HG02588 (cell line): ENCODE measurements around the gene PDRG1.

Source experiments
- ATAC-seq: cut with Tn5 transposase; IDR thresholded peaks from one replicate; pipeline ENCODE4 v1.9.1; 2021; ENCODE audit warnings: mild to moderate bottlenecking, moderate library complexity; ENCODE audit not compliant: unreplicated experiment

Gene PDRG1

DNA sequence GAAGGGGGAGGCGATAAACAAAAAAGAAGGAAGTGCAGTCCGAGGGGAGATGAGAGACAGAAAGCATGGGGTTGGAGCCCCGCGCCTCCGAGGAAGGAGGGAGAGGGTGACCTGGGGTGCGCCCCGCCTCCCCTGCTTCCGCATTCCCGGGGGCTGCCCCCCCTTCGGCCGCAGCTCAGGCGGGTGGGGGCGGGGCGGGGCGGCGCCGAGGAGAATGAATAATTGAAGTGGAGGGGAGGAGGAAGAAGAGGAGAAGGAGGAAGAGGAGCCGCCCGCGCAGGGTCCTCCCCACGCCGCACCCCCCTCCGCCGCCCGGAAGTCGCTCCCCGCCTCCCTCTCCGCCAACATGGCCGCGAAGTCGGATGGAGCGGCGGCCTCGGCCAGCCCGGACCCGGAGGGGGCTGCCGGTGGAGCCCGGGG is 16.0 kb upstream of the PDRG1 start, which contains the start of gene XKR7:
Gene XKR7, plus strand, starts transcription at position 322 of the 420 bp plus-strand sequence. Its CDS starts 25 bp downstream, at position 347.
- no peak for ATAC-seq

DNA sequence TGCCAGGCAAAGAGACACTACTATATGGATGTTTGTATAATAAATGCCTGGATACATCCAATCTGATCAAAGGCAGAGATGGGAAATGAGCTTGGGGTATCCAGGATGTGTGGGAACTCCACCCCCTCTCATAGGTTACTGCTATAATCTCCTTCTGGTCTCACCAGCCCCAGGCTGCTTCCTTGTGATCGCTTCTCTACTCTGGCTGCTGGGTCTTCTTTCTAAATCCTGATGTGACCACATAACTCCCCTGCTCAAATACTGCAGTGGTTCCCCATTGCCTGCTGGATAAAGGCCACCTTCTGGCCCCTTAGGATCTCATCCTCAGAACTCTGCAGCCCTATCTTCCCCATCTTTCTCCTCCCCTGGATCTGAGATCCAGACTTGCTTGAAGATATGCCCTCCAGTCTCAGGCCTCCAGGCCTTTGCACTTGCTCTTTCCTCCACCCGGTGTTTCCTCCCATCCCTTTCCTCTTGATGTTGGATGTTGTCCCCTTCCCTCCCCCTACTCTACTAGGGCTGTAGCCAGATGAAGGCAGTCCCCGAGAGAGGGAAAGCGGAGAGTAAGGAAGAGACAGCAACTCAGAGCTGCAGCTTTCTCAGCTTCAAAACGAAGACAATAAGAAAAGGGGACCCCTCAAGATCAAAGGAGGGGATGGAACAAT is 15.3 kb upstream of the PDRG1 start:
- no peak for ATAC-seq

DNA sequence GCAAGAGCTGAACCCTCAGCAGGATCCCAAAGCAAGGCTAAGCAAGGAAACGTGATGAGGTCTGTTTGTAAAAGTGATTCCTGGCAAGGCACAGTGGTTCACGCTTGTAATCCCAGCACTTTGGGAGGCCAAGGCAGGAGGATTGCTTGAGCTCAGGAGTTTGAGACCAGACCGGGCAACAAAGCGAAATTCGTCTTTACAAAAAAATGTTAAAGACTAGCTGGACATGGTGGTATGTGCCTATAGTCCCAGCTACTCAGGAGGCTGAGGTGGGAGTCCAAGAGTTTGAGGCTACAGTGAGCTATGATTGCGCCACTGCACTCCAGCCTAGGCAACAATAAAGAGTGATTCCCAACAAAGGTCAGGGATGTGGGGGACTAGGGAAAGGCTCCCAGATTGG is 12.0 kb upstream of the PDRG1 start:
- no peak for ATAC-seq

DNA sequence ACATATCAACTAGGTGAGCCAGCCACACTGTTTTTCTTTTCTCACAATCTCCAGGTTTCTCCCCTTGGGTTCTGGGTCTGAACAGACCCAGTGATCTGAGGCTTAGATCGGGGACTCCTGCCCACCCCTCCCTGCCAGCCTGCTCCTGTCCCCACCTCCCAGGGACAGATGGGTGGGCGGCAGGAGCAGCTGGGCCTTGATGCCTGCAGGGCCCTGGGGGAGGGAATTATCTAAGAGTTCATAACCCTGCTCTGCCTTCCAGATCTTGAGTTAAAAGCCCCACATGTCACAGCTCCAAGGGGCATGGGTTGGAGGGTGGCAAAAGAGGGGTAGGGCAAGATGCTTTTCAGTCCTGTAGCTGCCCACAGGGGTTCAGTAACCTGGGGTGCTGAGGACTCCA is 10.9 kb upstream of the PDRG1 start:
- no peak for ATAC-seq

DNA sequence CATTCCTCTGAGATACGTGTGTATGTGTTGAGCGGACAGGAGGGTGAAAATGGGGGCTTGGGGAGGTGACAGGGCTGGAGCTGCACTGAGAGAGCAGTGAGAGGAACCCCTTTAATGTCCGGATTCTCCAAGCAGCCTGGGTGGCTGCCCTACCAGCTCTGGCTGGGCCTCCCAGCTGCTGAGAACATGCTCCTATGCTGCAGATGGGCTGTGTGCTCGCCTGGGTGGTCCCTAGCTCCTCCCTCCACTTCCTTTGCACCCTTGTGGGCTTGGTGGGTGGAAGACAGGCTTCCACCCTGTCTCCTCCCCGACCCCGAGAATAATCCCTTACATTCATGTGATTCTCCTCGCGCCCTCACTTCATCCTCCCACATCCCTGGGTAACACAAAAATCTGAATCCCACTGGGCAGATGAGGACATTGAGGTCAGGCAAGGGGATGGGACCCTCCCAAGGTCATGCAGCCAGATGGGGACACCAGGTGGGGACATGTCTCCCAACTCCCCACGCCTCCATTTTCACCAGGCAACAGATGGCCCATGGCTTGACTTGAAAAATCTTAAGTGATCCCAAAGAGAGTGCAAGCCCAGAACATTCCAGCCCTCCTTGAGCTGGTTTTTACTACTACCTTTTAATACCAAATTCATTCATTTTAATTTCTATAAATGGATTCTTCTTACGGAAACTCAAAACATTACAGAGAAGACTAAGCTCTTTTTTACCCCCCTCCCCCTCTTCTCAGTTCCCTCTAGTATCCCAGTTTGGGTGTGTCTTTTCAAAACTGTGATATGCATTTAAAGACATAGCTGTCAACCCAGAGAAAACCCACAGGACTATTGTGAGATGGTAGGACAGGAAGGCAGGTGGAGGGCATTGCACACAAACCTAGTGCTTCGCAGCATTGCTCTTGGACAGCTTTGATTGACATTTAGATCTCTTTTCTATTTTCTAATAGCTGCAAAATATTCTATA is 5.0 kb upstream of the PDRG1 start:
- no peak for ATAC-seq

DNA sequence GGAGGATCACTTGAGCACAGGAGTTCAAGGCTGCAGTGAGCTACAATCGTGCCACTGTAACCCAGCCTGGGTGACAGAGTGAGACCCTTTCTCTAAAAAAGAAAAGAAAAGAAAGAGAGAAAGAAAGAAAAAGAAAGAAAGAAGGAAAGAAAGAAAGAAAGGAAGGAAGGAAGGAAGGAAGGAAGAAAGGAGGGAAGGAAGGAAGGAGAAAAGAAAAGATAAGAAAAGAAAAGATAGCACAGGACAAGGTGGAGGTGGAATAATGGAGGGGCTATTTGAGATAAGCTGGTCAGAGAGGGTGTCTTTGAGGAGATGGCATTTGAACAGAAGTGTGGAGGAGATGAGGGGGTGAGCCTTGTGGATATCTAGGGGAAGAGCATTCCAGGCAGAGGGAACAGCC is 2.7 kb upstream of the PDRG1 start:
- no peak for ATAC-seq

DNA sequence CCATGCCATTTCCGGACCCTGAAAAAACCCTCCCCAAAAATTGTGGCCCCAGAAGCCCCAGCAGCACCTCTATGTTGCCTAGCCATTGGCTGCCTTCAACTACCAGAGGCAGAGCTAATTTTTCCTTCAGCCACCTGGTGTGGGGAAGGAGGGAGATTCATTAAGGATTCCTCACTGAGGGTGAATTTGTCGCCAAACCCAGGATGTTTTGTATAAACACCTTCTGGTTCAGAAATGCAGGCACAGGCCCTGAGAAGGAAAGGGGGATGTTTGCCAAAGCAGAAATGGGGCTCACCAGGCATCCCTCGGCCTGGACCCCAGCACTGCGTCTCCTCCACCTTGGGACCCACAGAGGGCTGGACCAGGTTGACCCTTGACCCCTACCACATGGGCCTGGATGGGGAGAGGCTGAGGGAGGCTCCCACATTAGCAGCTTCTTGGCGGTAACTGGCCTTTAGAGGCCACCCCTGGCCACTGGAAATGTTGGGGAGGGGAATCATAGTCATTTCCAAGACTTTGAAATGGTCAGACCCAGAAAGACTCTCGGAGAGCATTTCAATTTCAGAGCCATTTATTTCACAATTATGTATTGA is 1.8 kb upstream of the PDRG1 start:
- ATAC-seq = no peak

DNA sequence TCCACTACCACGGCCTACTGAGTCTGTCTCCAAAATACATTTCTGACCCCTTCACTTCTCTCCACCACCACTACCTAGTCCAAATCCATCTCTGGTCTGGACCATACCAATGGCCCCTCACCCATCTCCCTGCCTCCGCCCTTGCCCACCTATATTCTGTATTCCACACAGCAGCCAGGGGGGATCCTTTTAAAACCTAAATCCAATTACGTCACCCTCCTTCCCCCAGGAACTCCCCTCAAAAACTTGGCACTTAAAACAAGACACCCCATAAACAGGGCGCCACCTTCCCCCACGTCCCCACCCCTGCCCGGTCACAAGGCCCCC is 680 bp downstream of the PDRG1 start:
- ATAC-seq = no peak

DNA sequence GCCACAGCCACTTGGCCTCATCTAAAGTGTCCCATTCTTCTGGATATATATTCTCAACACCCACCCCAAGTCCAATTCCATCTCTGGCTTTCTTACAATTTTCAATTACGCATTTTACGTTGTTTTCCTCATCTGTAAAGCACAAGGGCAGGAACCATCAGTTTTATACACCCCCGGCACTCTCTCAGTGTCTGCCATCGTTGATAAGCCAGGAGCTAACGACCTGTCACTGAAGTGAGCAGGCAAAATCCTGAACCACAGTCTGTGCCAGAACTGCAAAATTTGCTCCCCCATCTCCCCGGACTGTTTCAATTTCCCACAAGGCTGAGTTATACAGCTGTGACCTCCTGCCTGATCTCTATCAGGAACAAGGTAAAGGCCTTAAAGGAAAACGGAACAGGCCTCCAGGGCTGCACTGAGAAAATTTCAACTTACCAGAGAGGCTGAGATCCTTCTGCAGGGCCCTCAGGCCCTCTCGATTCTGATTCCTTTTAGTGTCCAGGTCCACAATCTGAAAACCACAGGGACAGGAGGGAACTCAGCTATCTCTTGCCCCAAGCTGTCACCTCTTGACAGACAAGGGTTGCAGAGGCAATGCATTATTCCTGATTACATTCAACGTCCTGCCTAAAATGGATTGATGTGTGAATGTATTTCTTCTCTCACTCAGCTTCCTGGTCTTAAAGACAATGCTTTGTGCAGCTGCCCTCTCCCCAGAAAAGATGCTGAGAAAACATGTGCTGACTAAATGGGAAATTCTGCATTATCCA is 1.8 kb downstream of the PDRG1 start:
- ATAC-seq = no peak

DNA sequence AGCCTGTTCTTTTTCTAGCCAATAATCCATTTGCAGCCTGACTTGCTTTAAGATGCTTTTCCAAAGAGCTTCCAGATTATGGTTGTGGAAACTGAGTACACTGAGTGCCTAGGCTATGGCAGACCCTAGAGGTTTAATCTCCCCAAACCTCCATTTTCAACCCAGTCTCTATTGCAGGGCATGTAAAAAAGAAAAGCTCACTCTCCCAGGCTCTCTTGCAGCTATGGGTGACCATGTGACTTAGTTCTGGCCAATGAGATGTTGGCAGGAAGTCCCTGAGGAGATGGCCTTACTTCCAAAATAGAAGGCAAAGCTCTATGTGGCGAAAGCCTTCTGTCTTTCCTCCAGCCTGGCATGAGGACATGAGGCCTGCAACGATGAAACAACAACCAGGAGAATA is 3.8 kb downstream of the PDRG1 start:
- ATAC-seq = no peak

DNA sequence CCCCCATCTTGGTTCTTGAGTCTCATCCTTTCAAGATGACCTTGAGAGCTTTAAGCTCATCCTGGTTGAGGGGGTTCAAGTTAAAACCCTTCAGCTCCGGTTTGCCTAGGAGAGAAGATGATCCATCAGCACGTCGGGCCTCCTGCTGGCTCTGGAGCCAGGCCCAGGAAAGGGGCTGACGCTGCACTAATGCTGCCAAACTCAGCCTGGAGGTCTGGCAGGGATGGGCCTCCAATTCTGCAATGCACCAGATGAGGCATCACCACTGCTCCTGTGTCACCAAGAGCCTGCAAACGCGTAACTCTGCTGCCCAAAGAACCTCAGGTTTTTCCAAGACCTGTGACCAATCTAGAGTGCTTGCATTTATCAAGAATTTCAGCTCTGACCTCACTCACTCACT is 6.1 kb downstream of the PDRG1 start:
- no peak for ATAC-seq

DNA sequence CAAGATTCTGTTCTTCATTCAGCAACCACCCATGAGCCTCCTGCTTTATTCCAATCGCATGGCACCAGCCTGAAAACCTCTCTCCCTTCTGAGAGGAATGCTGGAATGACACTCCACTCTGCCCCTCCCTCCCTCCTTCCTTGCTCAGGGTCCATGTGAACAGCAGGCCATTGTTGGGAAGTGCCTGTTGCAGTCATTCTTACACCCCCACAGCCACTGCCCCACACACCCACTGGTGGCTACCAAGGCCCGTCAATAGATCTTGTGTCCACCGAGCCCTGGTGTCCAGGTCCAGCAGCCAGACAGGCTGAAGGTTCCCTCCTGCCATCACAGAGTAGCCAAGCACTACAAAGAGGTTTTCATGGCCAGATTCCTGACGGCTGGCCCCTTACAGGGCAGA is 6.5 kb downstream of the PDRG1 start:
- no peak for ATAC-seq

DNA sequence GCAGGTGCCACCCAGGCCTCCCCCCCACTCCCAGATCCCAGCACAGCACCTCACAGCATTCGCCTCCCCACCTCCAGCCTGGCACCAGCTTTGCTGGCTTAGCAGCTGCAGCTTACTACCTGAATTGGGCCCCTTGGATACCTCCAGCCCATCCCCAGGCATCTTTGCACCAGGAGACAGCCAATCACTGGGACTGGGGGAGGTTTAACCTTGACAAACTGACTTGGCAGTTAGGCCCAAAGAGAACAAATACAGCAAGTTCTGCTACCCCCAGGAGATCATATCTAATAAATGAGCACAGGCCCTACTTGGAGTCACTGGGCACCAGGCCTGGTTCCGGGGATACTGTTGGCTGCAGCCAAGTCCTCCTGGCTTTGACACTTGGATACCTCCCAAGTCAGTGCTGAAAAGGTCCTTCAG is 8.8 kb downstream of the PDRG1 start:
- ATAC-seq = no peak

DNA sequence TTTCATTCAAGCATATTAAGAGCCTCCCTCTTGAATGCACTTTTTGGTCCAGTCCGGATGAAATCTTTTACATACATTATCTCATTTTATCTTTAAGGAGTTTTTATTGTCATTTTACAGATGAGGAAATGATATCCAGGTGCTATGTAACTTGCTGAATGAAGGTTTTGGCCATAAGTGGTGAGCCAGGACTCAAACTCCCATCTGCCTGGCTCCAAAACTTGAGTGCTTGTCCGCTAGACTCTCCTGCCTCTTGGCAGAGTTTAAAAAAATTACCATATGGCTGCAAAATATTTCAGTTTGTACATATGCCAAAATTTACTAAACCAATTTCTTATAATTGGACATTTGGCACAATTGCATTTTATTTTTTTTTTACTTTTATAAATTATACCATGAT is 12.2 kb downstream of the PDRG1 start:
- no peak for ATAC-seq

DNA sequence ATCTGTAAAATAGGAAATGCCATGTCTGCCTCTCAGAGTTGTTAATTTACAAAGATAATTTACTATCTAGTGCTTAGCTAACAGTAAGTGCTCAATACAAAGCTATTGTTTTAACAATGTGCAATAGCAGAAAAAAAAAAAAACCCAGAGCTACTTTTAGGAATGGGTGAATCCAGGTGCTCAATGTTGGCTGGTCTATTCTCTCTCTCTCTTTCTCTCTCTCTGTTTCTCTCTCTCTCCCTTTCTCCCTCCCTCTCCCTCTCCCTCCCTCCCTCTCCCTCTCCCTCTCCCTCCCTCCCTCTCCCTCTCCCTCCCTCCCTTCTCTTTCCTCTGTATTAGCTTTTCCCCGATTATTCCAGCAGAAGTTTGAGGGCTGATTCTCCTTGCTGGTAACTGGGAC is 14.0 kb downstream of the PDRG1 start:
- no peak for ATAC-seq

DNA sequence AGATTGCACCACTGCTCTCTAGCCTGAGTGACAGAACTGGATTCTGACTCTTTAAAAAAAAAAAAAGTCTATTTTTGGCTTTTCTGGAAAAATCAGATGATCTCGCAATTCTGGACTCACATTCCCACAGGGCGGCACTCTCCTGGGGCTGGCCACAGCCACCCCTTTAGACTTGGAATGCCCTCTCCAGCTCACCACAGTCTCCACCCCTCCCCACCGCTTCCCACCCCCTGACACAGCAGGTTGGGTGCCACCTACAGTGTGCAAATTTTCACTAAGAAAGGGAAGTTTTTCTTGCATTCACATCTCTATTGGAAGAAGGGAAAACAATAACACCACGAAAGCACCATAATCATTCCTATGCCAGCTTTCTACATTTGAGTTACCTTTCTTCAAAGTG is 15.4 kb downstream of the PDRG1 start:
- no peak for ATAC-seq

DNA sequence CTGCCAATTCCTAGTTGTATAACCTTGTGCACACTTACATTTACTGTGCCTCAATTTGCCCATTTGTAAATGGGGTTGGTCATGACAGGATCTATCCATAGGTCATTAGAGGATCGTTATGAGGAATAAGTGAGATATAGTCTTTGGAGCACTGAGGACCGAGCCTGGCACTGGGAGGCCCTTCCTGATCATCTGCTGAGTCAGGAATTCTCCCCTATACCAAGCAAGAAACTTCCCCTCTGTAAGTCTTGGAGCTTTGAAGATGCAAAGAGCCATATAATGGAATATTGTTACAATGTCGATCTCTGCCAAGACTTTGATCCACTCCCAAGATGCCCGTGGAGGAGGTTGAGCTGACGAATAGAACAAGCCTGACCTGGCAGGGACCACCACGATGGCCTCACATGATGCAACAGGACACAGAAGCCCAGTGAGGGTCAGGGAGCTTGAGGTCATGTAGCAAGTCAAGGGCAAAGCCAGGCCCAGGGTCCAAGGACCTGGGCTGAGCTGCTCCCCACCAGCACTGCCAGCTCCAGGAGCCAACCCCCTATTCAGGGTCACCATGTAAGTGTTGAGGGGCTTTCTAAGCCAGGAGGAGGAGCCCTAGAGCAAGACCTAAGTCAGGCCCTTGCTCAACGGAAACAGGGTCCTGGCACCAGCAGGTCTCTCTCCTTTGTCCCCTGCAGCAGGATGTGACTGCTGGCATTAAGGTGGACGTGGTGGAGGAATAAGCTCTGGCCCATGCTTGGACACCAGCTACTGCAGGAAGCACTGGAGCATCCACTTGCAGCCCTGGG is 16.7 kb downstream of the PDRG1 start:
- no peak for ATAC-seq

DNA sequence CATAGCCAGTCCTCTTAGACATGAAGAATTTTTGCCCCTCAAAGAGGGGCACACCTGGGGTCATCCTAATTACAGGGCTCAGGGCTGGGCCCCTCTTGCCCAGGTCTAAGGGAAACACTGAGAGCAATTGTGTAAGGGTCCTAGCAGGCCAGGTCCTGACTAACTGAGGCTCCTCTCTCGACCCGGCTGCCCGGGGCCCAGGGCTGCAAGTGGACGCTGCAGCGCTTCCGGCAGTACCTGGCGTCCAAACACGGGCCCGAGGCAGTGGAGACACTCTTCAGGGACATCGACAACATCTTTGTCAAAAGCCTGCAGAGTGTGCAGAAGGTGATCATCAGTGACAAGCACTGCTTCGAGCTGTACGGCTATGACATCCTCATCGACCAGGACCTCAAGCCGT is 17.4 kb downstream of the PDRG1 start:
- ATAC-seq = no peak

DNA sequence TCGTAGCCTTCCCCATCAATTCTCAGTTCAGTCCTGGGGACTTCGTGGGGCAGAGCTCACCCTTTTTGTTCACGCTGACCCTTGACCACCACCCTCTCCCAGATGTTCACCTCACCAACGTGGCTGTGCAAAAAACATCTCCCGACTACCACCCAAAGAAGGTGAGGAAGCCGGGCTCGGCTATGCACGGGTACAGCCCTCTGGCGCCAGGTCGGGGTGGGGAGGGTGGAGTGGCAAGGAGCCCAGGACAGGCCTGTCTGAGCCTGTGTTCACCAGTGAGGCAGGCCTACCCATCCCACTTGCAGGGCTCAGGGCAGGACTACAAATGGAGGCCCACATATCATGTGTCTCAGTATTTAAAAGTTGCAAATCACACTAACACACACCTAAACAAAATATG is 18.1 kb downstream of the PDRG1 start:
- no peak for ATAC-seq

DNA sequence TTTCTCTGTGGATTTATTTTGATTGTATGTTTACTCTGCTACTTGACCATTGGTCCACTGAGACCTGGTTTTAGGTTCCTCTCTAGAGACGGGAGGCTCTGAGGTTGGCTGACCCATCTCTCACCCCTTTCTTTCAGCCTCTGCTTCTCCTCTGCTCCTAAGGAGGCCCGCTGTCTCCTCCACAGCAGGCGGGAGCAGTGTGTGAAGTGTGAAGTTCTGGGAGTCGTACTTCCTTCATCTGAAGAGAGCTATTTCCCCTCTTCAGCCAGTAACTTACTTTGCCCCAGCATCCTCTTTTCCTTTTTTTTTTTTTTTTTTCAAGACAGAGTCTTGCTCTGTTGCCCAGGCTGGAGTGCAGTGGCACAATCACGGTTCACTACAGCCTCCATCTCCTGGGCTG is 21.1 kb downstream of the PDRG1 start:
- no peak for ATAC-seq
